Measurements from ENCODE around the gene VIPR2. TPM values are rescaled to one million over a fixed set of nuclear protein-coding genes. Genes with fewer than 3 reads are reported as not detected.
"Not testable (repeated sequence)": the region's sequence is repeated elsewhere in the genome, so short reads cannot be mapped to it uniquely, and the experiment has no call there.

The VIPR2 gene
- total RNA-seq, 1 donor from 2014 or later = not detected

DNA sequence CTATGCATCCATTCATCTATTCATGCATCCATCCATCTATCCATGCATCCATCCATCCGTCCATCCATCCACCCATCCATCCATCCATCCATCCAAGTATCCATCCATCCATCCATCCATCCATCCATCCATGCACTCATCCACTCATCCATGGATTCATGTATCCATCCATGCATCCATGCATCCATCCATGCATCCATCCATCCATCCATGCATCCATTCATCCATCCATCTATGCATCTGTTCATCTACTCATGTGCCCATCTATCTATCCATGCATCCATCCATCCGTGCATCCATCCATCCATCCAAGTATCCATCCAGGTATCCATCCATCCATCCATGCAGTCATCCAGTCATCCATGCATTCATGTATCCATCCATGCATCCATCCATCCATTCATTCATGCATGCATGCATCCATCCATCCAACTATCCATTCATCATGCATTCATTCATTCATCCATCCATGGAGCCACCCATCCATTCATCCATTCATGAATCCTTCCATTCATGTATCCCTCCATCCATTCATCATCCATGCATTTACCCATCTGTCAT, 156.3 kb downstream of the VIPR2 start:
- Mint-ChIP-seq H3K4me3 (ENCODE audit: unreplicated experiment) (no peak overlapping the region), H3K9me3 (ENCODE audit: unreplicated experiment) (peaks cover 8% of the 10 kb centered on the region), H3K4me1 (ENCODE audit: low read depth, unreplicated experiment) (no peaks in the 10 kb centered on the region), H3K36me3 (ENCODE audit: unreplicated experiment) (peaks cover 7% of the 10 kb centered on the region), H3K27ac (ENCODE audit: unreplicated experiment) (no peak overlapping the region), H3K27me3 (ENCODE audit: unreplicated experiment) (peaks cover 7% of the 10 kb centered on the region)
- no peak for DNase-seq
- TF ChIP-seq, protein P1, sequence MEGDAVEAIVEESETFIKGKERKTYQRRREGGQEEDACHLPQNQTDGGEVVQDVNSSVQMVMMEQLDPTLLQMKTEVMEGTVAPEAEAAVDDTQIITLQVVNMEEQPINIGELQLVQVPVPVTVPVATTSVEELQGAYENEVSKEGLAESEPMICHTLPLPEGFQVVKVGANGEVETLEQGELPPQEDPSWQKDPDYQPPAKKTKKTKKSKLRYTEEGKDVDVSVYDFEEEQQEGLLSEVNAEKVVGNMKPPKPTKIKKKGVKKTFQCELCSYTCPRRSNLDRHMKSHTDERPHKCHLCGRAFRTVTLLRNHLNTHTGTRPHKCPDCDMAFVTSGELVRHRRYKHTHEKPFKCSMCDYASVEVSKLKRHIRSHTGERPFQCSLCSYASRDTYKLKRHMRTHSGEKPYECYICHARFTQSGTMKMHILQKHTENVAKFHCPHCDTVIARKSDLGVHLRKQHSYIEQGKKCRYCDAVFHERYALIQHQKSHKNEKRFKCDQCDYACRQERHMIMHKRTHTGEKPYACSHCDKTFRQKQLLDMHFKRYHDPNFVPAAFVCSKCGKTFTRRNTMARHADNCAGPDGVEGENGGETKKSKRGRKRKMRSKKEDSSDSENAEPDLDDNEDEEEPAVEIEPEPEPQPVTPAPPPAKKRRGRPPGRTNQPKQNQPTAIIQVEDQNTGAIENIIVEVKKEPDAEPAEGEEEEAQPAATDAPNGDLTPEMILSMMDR (IDR thresholded peaks at IDR 0.05; ENCODE audit: partially characterized antibody, unreplicated experiment) = no peak

DNA sequence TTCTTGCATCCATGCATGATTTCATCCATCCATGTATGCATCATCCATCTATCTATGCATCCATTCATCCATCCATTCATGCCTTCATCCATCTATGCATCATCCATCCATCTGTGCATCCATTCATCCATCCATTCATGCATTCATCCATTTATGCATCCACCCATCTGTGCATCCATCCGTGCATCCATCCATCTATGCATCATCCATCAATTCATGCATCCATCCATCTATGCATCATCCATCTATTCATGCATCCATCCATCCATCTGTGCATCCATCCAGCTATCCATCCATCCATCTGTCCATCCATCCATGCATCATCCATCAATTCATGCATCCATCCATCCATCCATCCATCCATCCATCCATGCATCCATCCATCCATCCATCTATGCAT, 157.0 kb downstream of the VIPR2 start:
- Mint-ChIP-seq H3K4me1 (ENCODE audit: low read depth, unreplicated experiment) (no peaks in the 10 kb centered on the region), H3K27ac (ENCODE audit: unreplicated experiment) (no peak overlapping the region), H3K27me3 (ENCODE audit: unreplicated experiment) (peaks cover under 1% of the 10 kb centered on the region), H3K9me3 (ENCODE audit: unreplicated experiment) (peaks cover 9% of the 10 kb centered on the region), H3K36me3 (ENCODE audit: unreplicated experiment) (peaks cover 6% of the 10 kb centered on the region), H3K4me3 (ENCODE audit: unreplicated experiment) (no peak overlapping the region)
- no peak for DNase-seq
- TF ChIP-seq, protein P1 (IDR thresholded peaks at IDR 0.05; ENCODE audit: partially characterized antibody, unreplicated experiment) = no peak

GRCh38 chr7:158985583-158985982, 159.1 kb downstream of the VIPR2 start:
- Mint-ChIP-seq H3K9me3 (ENCODE audit: unreplicated experiment) (peaks cover 19% of the 10 kb centered on the region), H3K4me1 (ENCODE audit: low read depth, unreplicated experiment) (no peaks in the 10 kb centered on the region), H3K36me3 (ENCODE audit: unreplicated experiment) (peaks cover 7% of the 10 kb centered on the region), H3K27me3 (ENCODE audit: unreplicated experiment) (no peaks in the 10 kb centered on the region), H3K4me3 (ENCODE audit: unreplicated experiment) (no peak overlapping the region), H3K27ac (ENCODE audit: unreplicated experiment) (no peak overlapping the region)
- no peak for DNase-seq
- TF ChIP-seq, protein P1 (IDR thresholded peaks at IDR 0.05; ENCODE audit: partially characterized antibody, unreplicated experiment) = no peak

GRCh38 chr7:158984007-158984406, 160.7 kb downstream of the VIPR2 start:
- not testable (repeated sequence) for H3K4me3 Mint-ChIP-seq (ENCODE audit: unreplicated experiment); H3K27me3 Mint-ChIP-seq (ENCODE audit: unreplicated experiment); H3K36me3 Mint-ChIP-seq (ENCODE audit: unreplicated experiment); DNase-seq; H3K4me1 Mint-ChIP-seq (ENCODE audit: low read depth, unreplicated experiment); H3K27ac Mint-ChIP-seq (ENCODE audit: unreplicated experiment)
- H3K9me3 Mint-ChIP-seq (ENCODE audit: unreplicated experiment) = peaks cover 19% of the 10 kb centered on the region

DNA sequence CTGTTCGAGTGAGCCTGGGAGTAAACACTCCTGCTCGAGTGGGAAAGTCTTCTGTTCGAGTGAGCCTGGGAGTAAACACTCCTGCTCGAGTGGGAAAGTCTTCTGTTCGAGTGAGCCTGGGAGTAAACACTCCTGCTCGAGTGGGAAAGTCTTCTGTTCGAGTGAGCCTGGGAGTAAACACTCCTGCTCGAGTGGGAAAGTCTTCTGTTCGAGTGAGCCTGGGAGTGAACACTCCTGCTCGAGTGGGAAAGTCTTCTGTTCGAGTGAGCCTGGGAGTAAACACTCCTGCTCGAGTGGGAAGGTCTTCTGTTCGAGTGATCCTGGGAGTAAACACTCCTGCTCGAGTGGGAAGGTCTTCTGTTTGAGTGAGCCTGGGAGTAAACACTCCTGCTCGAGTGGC, 162.6 kb downstream of the VIPR2 start:
- H3K36me3 Mint-ChIP-seq (ENCODE audit: unreplicated experiment); H3K4me3 Mint-ChIP-seq (ENCODE audit: unreplicated experiment); H3K27me3 Mint-ChIP-seq (ENCODE audit: unreplicated experiment); H3K4me1 Mint-ChIP-seq (ENCODE audit: low read depth, unreplicated experiment); DNase-seq; H3K27ac Mint-ChIP-seq (ENCODE audit: unreplicated experiment): not testable (repeated sequence)
- peaks cover 24% of the 10 kb centered on the region for H3K9me3 Mint-ChIP-seq (ENCODE audit: unreplicated experiment)

- Mint-ChIP-seq H3K9me3 (ENCODE audit: unreplicated experiment) (peaks cover 26% of the 10 kb centered on the region), H3K36me3 (ENCODE audit: unreplicated experiment) (peaks cover 7% of the 10 kb centered on the region), H3K4me3 (ENCODE audit: unreplicated experiment) (no peak overlapping the region), H3K27me3 (ENCODE audit: unreplicated experiment) (no peaks in the 10 kb centered on the region), H3K4me1 (ENCODE audit: low read depth, unreplicated experiment) (peaks cover 5% of the 10 kb centered on the region), H3K27ac (ENCODE audit: unreplicated experiment) (no peak overlapping the region)
- TF ChIP-seq, protein P1 (IDR thresholded peaks at IDR 0.05; ENCODE audit: partially characterized antibody, unreplicated experiment) = no peak
- DNase-seq = no peak
Observed at GRCh38 chr7:158979635-158980351, 164.9 kb downstream of the VIPR2 start.
